NOMO-1 treated with dmso at 0.1 percent for 144 hours (cell line): Measurements from ENCODE around the gene ZBTB22.
"Not testable (repeated sequence)": the region's sequence is repeated elsewhere in the genome, so short reads cannot be mapped to it uniquely, and the experiment has no call there.

Experiments used
- DNase-seq: peaks from one replicate; lab custom pipeline; 2025; ENCODE audit not compliant: unreplicated experiment; lab: John Stamatoyannopoulos, UW

The ZBTB22 gene, protein sequence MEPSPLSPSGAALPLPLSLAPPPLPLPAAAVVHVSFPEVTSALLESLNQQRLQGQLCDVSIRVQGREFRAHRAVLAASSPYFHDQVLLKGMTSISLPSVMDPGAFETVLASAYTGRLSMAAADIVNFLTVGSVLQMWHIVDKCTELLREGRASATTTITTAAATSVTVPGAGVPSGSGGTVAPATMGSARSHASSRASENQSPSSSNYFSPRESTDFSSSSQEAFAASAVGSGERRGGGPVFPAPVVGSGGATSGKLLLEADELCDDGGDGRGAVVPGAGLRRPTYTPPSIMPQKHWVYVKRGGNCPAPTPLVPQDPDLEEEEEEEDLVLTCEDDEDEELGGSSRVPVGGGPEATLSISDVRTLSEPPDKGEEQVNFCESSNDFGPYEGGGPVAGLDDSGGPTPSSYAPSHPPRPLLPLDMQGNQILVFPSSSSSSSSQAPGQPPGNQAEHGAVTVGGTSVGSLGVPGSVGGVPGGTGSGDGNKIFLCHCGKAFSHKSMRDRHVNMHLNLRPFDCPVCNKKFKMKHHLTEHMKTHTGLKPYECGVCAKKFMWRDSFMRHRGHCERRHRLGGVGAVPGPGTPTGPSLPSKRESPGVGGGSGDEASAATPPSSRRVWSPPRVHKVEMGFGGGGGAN

DNA sequence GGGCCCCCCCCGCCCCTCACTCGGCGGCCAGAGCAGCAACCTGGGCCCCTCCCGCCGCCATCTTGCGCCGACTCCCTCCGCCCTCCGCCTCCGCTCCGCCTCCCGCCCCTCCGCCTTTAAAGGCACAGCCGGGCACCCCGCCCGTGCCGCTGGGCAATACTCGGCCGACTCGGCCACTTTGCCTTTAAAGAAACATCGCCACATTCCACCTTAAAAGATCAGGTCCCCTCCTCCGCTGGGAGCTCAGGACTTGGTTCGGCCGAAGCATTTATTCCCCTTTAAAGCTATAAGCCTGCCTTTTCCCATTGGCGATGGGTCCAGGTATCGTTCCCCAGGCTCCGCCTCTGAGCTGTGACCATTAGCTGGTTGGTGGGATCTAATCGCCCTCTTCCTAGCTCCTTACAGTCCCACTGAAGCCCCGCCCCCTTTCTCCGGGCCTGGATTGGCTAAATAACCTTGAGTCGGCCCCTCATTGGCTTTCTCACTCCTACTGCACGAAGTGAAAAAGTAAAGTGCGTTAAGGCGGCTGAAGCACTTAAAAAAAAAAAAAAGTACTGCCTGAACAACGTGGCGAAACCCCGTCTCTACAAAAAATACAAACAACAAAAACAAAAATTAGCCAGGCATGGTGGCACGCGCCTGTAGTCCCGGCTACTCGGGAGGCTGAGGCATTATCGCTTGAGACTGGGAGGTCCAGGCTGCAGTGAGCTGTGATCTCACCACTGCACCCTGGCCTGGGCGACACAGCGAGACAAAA is at the start of gene ZBTB22:
Gene ZBTB22, minus strand, starts transcription at position 76 of the 757 bp plus-strand sequence. CDS start 828 bp downstream, outside the sequence.
- peak; percentile 97 for DNase-seq

DNA sequence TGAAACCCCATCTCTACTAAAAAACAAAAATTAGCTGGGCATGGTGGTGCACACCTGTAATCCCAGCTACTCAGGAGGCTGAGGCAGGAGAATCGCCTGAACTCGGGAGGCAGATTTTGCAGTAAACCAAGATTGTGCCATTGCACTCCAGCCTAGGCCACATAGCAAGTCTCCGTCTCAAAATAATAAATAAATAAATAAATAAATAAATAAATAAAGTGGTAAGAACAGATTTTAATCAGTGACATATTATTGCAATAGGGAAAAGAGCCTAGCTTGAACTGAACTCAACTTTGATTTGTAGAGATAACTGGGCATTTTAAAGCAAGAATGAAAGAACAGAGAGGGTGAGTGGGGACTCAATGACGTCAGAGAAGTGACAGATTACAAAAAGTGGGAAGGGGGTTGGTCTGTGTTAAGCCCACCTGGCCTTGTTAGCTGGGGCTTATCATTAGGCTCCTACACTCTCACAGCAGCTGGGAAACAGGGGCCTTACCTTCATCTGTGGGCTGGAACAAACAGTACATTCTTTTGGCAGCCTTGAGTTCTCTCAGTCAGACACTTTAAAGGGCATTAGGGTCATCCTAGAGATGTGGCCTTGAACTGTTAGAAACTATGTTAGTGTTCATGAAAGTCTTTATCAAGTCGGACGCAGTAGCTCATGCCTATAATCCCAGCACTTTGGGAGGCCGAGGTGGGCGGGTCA is 49.6 kb upstream of the ZBTB22 start:
- DNase-seq, result no peak

DNA sequence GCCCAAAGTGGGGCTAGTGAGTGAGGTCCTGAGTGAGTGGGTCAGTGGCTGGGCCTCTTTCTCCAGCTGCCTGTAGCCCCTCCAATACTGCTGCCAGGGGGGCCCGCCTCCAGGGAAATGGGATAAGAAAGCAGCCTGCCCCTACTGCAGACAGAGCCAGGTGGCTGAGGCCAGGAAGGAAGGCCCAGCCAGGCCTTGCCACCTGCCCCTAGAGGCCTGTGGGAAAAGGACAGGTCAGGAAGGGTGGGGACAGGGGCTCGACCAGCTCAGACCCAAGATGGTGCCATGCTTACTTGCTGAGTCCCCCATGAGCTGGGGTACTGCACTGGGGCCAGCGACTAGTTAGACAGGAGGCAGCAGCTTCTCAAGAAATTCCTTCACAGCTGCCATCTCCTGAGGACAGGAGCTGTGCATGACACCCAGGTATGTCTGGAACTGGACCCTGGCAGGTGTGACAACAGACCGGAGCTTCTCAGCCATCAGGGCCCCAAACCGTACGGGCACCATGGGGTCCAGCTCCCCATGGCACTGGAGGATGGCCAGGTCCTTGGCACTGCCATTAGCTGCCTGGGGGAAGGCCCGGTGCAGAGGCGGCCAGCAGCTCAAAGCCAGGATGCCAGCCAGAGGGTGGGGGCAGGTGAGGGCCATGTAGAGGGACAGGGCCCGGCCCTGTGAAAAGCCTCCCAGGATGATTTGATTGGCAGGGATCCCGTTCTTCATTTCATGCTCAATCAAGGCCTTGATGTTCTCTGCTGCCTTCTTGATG is 47.8 kb upstream of the ZBTB22 start:
- DNase-seq, result not testable (repeated sequence)

DNA sequence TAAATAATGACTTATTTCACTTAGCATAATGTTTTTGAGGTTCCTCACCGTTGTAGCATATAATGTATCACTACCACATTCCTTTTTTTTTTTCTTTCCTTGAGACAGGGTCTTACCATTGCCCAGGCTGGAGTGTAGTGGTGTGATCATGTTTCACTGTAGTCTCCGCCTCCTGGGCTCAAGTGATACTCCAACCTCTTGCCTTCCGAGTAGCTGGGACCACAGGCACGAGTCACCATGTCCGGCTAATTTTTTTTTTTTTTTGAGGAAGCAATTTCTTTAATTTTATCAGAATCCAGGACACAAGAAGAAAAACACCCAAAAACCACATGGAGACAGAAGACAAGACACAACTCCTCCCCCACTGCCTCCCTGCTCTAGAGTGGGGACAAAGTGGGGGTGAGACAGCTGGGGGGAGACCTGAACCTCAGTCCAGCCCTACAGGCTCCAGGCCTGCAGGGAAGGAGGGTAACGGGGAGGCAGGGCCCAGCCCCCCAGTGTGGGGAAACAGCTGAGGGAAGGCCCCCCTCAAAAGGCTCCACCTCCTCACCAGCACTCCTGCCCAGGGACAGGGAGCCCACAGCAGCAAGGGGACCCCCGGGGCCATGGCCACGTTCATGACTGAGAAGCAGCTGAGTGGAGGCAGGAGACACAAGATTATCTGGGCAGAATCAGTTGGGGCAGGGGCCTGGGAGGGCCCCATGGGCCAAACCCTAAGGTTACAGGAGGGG is 47.1 kb upstream of the ZBTB22 start:
- DNase-seq, result not testable (repeated sequence)

DNA sequence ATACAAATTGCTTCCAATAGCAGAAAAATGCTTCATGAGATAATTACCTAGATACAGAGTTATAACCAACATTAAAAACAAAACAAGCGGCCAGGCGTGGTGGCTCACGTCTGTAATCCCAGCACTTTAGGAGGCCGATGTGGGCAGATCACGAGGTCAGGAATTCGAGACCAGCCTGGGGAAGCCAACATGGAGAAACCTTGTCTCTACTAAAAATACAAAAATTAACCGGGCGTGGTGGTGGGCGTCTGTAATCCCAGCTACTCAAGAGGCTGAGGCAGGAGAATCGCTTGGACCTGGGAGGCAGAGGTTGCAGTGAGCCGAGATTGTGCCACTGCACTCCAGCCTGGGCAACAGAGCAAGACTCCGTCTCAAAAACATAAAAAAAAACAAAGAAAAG is 45.9 kb upstream of the ZBTB22 start:
- DNase-seq, result not testable (repeated sequence)

DNA sequence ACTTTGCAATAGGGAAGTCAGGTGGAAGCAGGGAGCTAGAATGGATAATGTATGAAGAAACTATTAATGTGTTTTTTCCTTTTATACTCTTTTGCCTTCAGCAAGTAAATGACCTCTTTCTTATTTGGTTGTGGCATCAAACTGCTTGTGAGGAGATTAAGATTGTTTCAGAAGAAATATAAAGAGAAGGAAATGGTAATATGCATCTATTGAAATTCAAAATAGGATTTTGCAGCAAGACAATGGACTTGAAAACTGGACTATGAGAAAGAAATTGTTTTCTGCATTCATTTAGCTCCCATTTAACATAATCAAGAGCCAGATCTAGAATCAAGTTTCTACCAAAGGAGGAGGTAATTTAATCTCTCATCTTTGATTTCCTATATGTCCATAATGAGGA is 41.8 kb upstream of the ZBTB22 start:
- DNase-seq, result no peak

DNA sequence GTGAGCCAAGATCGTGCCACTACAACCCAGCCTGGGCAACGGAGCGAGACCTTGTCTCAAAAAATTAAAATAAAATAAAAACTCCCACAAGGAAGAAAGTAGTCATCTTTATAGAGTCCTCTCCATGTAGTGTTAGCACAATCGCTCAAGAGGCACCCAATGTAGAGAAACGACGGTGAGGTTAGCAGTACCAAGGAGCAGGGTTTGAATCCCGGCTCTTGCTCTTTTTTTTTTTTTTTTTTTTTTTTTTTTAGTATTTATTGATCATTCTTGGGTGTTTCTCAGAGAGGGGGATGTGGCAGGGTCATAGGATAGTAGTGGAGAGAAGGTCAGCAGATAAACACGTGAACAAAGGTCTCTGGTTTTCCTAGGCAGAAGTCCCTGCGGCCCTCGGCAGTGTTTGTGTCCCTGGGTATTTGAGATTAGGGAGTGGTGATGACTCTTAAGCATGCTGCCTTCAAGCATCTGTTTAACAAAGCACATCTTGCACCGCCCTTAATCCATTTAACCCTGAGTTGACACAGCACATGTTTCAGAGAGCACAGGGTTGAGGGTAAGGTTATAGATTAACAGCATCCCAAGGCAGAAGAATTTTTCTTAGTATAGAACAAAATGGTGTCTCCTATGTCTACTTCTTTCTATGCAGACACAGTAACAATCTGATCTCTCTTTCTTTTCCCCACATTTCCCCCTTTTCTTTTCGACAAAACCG is 39.8 kb upstream of the ZBTB22 start:
- DNase-seq, result not testable (repeated sequence)

DNA sequence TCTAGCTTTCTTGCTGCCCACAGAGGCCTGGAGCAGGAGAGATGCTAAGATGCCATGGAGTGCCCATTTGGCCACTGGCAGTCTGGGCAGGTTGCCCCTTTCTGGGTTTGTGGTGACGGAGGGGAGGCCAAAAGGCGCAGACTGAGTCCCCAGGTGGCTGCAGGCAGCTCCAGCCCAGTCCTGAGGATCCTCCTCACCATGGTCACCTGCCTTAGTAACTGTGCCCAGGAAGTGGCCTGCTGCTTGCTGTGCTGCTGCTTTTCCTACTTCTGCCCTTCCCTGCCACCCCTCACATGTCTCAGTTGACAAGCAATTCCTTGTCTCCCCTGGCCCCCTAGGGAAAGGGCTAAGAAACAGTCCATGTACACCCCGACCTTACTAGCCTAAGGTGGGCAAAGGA is 38.8 kb upstream of the ZBTB22 start:
- no peak for DNase-seq

DNA sequence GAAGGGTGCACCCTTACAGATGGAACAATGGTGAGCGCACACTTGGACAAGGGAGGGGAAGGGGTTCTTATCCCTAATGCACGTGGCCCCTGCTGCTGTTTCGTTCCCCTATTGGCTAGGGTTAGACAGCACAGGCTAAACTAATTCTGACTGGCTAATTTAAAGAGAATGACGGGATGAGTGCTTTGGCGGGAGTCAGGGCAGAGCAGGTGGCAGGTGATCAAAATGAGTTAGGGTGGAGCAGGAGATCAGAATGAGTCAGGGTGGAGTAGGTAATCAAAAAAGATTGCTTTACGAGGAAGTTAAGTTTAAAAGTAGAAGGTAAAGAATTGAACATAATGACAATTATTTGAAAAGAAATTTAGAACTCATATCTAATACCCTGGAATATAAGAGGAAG is 38.3 kb upstream of the ZBTB22 start:
- DNase-seq, result not testable (repeated sequence)

DNA sequence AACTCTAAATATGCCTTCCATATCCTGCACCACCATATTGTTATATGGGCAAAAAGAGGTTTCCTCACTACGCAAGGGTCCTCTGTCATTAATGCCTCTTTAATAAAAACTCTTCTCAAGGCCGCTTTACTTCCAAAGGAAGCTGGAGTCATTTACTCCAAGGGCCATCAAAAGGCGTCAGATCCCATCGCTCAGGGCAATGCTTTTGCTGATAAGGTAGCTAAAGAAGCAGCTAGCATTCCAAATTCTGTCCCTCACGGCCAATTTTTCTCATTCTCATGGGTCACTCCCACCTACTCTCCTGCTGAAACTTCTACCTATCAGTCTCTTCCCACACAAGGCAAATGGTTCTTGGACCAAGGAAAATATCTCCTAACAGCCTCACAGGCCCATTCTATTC is 30.3 kb upstream of the ZBTB22 start:
- DNase-seq, result no peak

DNA sequence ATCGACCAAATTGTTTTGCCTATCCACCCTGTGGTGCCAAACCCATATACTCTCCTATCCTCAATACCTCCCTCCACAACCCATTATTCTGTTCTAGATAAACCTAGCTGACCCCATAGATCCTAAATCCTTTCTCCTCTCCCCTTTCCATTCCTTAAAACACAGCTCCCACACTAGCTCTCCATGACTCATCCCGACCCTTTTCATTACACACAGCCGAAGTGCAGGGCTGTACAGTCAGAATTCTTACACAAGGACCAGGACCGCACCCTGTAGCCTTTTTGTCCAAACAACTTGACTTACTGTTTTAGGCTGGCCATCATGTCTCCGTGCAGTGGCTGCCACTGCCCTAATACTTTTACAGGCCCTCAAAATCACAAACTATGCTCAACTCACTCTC is 29.4 kb upstream of the ZBTB22 start:
- not testable (repeated sequence) for DNase-seq

DNA sequence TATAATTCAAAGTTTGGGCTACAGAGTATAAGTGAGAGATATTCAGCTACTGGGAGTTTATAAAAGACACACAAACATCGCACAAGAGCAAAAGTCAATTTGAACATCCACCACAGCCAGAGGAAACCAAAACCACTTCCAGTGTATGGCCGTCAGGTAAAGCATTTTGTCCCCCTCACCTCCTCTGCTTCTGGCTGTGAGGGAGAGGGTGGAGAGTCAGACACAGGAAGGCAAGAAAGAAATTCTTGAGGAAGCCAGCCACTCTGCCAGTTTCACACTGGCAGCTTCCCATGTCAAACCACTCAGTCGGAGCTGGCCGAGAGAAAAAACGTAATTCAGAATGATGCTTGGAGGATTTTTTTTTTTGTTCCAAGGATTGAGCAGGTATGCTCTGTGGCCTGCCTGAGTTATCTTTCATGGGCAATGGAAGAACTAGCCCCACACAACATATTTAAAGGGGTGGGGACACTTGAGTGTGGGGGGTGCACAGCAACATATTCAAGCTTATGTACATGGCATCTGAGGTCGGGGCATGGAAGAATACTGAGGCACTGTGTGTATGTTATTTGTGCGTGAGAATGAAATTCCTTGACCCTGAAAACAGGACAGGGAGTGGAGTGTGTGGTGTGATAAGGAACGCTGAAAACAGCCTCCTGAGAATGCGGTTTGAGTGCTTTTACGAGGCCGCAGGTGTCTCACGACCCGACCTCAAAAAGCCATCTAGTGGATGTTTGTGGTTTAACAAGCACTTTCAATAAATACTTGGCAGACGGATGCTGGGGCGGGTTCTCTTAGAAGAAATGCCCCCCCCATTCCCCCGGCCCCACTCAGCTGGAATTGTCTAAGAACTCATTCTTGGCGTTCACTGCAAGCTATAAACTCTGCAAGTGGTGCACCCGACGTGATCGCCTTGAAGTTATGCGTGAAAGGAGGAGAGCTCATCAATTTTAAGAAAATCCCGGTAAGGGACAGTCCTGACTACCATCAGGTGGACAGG is 27.5 kb upstream of the ZBTB22 start:
- peak; percentile 45 for DNase-seq

DNA sequence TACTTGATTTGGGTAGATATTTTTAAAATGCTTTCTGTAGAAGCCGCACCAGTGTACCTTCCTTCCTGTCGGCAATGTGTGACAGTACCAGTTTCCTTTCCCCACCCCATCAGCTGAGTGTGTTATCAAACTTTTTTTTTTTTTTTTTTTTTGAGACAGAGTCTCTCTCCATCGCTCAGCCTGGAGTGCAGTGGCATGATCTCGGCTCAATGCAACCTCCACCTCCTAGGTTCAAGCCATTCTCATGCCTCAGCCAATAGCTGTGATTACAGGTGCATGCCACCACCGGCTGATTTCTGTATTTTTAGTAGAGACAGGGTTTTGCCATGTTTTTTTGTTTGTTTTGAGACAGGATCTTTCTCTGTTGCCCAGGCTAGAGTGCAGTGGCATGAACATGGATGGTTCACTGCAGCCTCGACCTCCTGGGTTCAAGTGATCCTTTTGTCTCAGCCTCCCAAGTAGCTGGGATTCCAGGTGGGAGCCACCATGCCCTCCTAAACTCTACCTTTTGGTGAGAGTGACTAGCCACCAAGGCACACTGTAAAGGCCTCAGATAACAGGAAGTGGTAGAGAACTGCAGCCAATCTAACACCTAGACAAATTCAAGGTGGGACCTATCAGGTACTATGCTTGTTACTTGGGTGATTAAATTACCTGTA is 26.5 kb upstream of the ZBTB22 start:
- DNase-seq, result no peak

DNA sequence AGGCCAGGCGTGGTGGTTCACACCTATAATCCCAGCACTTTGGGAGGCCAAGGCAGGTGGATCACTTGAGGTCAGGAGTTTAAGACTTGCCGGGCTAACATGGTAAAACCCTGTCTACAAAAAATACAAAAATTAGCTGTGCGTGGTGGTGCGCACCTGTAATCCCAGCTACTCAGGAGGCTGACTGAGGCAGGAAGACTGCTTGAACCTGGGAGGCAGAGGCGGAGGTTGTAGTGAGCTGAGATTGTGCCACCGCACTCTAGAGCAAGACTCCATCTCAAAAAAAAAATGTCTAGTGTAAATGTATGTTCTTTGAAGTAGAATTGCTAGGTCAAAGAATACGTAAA is 26.0 kb upstream of the ZBTB22 start:
- DNase-seq, result not testable (repeated sequence)

DNA sequence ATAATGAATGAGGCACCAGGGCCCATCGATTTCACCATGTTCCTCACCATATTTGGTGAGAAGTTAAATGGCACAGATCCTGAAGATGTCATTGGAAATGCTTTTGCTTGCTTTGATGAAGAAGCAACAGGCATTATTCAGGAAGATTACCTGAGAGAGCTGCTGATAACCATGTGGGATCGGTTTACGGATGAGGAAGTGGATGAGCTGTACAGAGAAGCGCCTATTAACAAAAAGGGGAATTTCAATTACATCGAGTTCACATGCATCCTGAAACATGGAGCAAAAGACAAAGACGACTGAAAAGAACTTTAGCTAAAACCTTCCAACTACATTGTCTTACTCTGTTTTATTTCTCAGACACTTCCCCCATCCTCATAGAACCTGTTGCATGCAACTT is 21.6 kb upstream of the ZBTB22 start:
- no peak for DNase-seq

DNA sequence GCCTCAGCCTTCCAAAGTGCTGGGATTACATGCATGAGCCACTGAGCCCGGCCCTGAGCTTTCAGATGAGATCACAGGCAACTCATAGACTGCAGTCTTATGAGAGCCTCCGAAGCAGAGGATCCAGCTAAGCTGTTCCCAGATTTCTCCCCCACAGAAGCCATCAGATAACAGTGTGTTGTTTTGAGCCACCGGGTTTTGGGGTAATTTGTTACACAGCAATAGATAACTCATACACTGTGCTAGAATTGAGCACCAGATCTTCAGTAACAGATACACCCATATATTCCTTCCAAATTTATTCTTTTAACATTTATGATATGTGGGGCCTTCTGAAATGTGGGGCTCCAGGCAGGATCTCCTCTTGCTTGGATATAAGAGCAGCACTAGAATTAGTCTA is 19.0 kb upstream of the ZBTB22 start:
- DNase-seq, result no peak

DNA sequence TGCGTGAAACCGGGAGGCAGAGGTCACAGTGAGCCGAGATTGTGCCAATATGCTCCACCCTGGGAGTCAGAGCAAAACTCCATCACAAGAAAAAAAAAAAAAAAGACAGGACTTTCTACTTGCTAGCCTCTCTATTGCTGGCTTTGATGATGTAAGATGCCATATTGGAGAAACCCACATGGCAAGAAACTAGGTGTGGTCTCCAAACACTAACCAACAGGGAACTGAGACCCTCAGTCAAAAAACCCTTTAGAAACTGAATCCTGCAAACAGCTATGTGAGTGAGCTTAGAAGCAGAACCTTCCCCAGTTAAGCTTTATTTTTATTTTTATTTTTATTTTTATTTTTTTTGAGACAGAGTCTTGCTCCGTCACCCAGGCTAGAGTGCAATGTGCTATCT is 18.4 kb upstream of the ZBTB22 start:
- no peak for DNase-seq

DNA sequence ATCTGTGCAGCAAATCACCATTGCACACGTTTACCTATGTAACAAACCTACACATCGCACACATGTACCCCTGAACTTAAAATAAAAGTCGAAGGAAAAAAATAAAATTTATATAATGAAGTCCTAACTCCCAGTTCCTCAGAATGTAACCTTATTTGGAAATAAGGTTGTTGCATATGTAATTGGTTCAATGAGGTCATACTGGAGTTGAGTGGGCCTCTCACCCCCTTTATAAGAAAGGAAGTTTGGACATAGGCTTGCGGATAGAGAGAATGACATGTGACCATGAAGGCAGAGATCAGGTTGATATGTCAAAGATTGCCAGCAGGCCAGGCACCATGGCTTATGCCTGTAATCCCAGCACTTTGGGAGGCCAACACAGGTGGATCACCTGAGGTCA is 16.1 kb upstream of the ZBTB22 start:
- DNase-seq, result no peak
